Mesenchymal stem cell (in vitro differentiated cells and primary cell): ENCODE results near the gene ESR1.

Experiments used
- DNase-seq: peaks from one replicate; pipeline ENCODE4 v3.0.0-alpha.2; 2013
- H2AFZ ChIP-seq: one replicate; pipeline ENCODE4 v1.6.1; 2013; ENCODE audit warnings: low read depth, mild to moderate bottlenecking, control low read depth, inconsistent platforms, low read length, moderate library complexity
- H2AK5ac ChIP-seq: 2 replicates; pipeline ENCODE4 v1.6.1; 2013; ENCODE audit warnings: low read length, moderate library complexity, mild to moderate bottlenecking, inconsistent platforms; ENCODE audit not compliant: severe bottlenecking
- H2BK120ac ChIP-seq: one replicate; pipeline ENCODE4 v1.6.1; 2013; ENCODE audit warnings: low read depth, mild to moderate bottlenecking, inconsistent platforms, low read length, moderate library complexity
- H2BK12ac ChIP-seq, 2 experiments: one replicate each; pipeline ENCODE4 v1.6.1; 2013; ENCODE audit warnings: inconsistent platforms in 2 of 2, low read length in 2 of 2, mild to moderate bottlenecking in 2 of 2, moderate library complexity in 2 of 2, control low read depth in 1 of 2
- H2BK15ac ChIP-seq: one replicate; pipeline ENCODE4 v1.6.1; 2013; ENCODE audit warnings: mild to moderate bottlenecking, low read depth, inconsistent platforms; ENCODE audit not compliant: poor library complexity, severe bottlenecking
- H2BK5ac ChIP-seq: 2 replicates; pipeline ENCODE4 v1.6.1; 2013; ENCODE audit warnings: low read depth, mild to moderate bottlenecking, low read length, control low read depth, inconsistent platforms; ENCODE audit not compliant: poor library complexity, severe bottlenecking
- H3K14ac ChIP-seq, 2 experiments: one replicate each; pipeline ENCODE4 v1.6.1; 2013; ENCODE audit warnings: inconsistent platforms in 2 of 2, low read length in 2 of 2, control low read depth in 1 of 2, mild to moderate bottlenecking in 1 of 2, moderate library complexity in 1 of 2
- H3K18ac ChIP-seq, 2 experiments: one replicate each; pipeline ENCODE4 v1.6.1; 2013; ENCODE audit warnings: inconsistent platforms in 2 of 2, low read length in 2 of 2, control low read depth in 1 of 2, low read depth in 1 of 2, mild to moderate bottlenecking in 1 of 2
- H3K23ac ChIP-seq, 2 experiments: one replicate each; pipeline ENCODE4 v1.6.1; 2013; ENCODE audit warnings: inconsistent platforms in 2 of 2, low read length in 2 of 2, mild to moderate bottlenecking in 2 of 2, moderate library complexity in 2 of 2, control low read depth in 1 of 2
- H3K27ac ChIP-seq: 2 replicates; pipeline ENCODE4 v1.5.1; 2013; ENCODE audit warnings: mild to moderate bottlenecking, moderate library complexity, low read length, control low read depth, inconsistent platforms; ENCODE audit not compliant: poor library complexity, severe bottlenecking
- H3K27me3 ChIP-seq, 2 experiments: 2 replicates each; pipeline versions ENCODE4 v1.6.1 to v1.7.0; 2013; ENCODE audit warnings: low read length in 2 of 2, mild to moderate bottlenecking in 2 of 2, moderate library complexity in 2 of 2, control low read depth in 1 of 2, inconsistent platforms in 1 of 2; ENCODE audit not compliant: control insufficient read depth in 1 of 2, insufficient read depth in 1 of 2
- H3K36me3 ChIP-seq, 2 experiments: 2 replicates each; pipeline versions ENCODE4 v1.6.1 to v1.7.0; 2013; ENCODE audit warnings: low read length in 2 of 2, control low read depth in 1 of 2, inconsistent platforms in 1 of 2, low read depth in 1 of 2, mild to moderate bottlenecking in 1 of 2; ENCODE audit not compliant: insufficient read depth in 2 of 2, control insufficient read depth in 1 of 2
- H3K4ac ChIP-seq, 2 experiments: one replicate each; pipeline ENCODE4 v1.6.1; 2013; ENCODE audit warnings: inconsistent platforms in 2 of 2, low read length in 2 of 2, mild to moderate bottlenecking in 2 of 2, moderate library complexity in 2 of 2, control low read depth in 1 of 2, low read depth in 1 of 2
- H3K4me1 ChIP-seq: 2 replicates; pipeline ENCODE4 v1.6.1; 2013; ENCODE audit warnings: low read depth, low read length, control low read depth; ENCODE audit not compliant: control insufficient read depth, insufficient read depth
- H3K4me2 ChIP-seq: 2 replicates; pipeline ENCODE4 v1.6.1; 2013; ENCODE audit warnings: low read length, mild to moderate bottlenecking, inconsistent platforms; ENCODE audit not compliant: poor library complexity, severe bottlenecking
- H3K4me3 ChIP-seq, 2 experiments: 2 replicates each; pipeline versions ENCODE4 v1.5.1 to v1.7.0; 2013; ENCODE audit warnings: low read length in 2 of 2, mild to moderate bottlenecking in 2 of 2, control low read depth in 1 of 2, low read depth in 1 of 2; ENCODE audit not compliant: insufficient read depth in 1 of 2
- H3K79me1 ChIP-seq: replicated peaks from 2 replicates; pipeline ENCODE4 v1.6.1; 2013; ENCODE audit warnings: mild to moderate bottlenecking, control low read depth, low read length, inconsistent platforms; ENCODE audit not compliant: poor library complexity, severe bottlenecking
- H3K9ac ChIP-seq: 2 replicates; pipeline ENCODE4 v1.7.0; 2013; ENCODE audit warnings: mild to moderate bottlenecking, low read length, moderate library complexity
- H3K9me3 ChIP-seq: 2 replicates; pipeline ENCODE4 v1.7.0; 2013; ENCODE audit warnings: mild to moderate bottlenecking, low read length; ENCODE audit not compliant: control insufficient read depth
- H4K8ac ChIP-seq: one replicate; pipeline ENCODE4 v1.6.1; 2013; ENCODE audit warnings: inconsistent platforms, mild to moderate bottlenecking, low read length, moderate library complexity
- H4K91ac ChIP-seq: one replicate; pipeline ENCODE4 v1.6.1; 2013; ENCODE audit warnings: mild to moderate bottlenecking, low read length, inconsistent platforms
- WGBS: methylation state at CpG from one replicate; pipeline ENCODE4 v1.1.7; 2013; ENCODE audit warnings: mixed read lengths; 5-methylcytosine and 5-hydroxymethylcytosine counted together

The ESR1 gene

GRCh38 chr6:152004036-152004566, 196.6 kb downstream of the ESR1 start:
- H3K4me2 ChIP-seq, result no peak overlapping the region
- H3K27ac ChIP-seq, result no peak overlapping the region
- no peak overlapping the region for H3K4me3 ChIP-seq
- no peaks in the 10 kb centered on the region for H3K79me1 ChIP-seq
- H3K14ac ChIP-seq, result no peak overlapping the region
- no peak overlapping the region for H2BK120ac ChIP-seq
- no peak overlapping the region for H2AK5ac ChIP-seq
- H3K4me1 ChIP-seq, result no peaks in the 10 kb centered on the region
- H4K91ac ChIP-seq, result no peak overlapping the region
- H2AFZ ChIP-seq, result no peak overlapping the region
- no peak overlapping the region for H3K23ac ChIP-seq
- no peaks in the 10 kb centered on the region for H3K9me3 ChIP-seq
- H2BK5ac ChIP-seq, result no peak overlapping the region
- no peak overlapping the region for H2BK15ac ChIP-seq
- H2BK12ac ChIP-seq, result no peak overlapping the region
- no peak overlapping the region for H3K18ac ChIP-seq
- 60% methylated on average over 1 of the region's 1 CpG for WGBS
- H3K27me3 ChIP-seq, result no peaks in the 10 kb centered on the region
- no peak overlapping the region for H3K4ac ChIP-seq
- no peaks in the 10 kb centered on the region for H3K36me3 ChIP-seq
- DNase-seq, result no peak
- H4K8ac ChIP-seq, result no peak overlapping the region
- no peak overlapping the region for H3K9ac ChIP-seq

- Histone ChIP-seq H2BK5ac (no peak overlapping the region), H3K4ac (no peak overlapping the region), H4K91ac (no peak overlapping the region), H2BK15ac (no peak overlapping the region), H3K4me1 (no peaks in the 10 kb centered on the region), H3K9ac (no peak overlapping the region), H3K9me3 (no peaks in the 10 kb centered on the region), H3K79me1 (no peaks in the 10 kb centered on the region), H3K14ac (no peak overlapping the region), H3K23ac (no peak overlapping the region), H2AK5ac (no peak overlapping the region), H3K18ac (no peak overlapping the region), H4K8ac (no peak overlapping the region), H3K27me3 (no peaks in the 10 kb centered on the region), H2BK12ac (no peak overlapping the region), H2BK120ac (no peak overlapping the region), H3K27ac (no peak overlapping the region), H3K4me2 (no peak overlapping the region), H3K36me3 (no peaks in the 10 kb centered on the region), H3K4me3 (no peak overlapping the region), H2AFZ (no peak overlapping the region)
- 100% methylated on average over 2 of the region's 3 CpGs for WGBS
- DNase-seq, result no peak
These were observed 197.4 kb downstream of the ESR1 start for GRCh38 chr6:152004896-152005295.

- Histone ChIP-seq H2BK15ac (no peak overlapping the region), H4K91ac (no peak overlapping the region), H3K36me3 (no peaks in the 10 kb centered on the region), H3K14ac (no peak overlapping the region), H3K4ac (no peak overlapping the region), H3K4me1 (no peaks in the 10 kb centered on the region), H3K9ac (no peak overlapping the region), H3K4me3 (no peak overlapping the region), H2AFZ (no peak overlapping the region), H2BK120ac (no peak overlapping the region), H3K79me1 (no peaks in the 10 kb centered on the region), H2BK5ac (no peak overlapping the region), H3K27me3 (no peaks in the 10 kb centered on the region), H3K18ac (no peak overlapping the region), H2AK5ac (no peak overlapping the region), H2BK12ac (no peak overlapping the region), H4K8ac (no peak overlapping the region), H3K27ac (no peak overlapping the region), H3K4me2 (no peak overlapping the region), H3K9me3 (no peaks in the 10 kb centered on the region), H3K23ac (no peak overlapping the region)
- 75% methylated on average over 3 of the region's 4 CpGs for WGBS
- DNase-seq, result no peak
These were observed 201.3 kb downstream of the ESR1 start for GRCh38 chr6:152008779-152009178.

- H3K9me3 ChIP-seq, result no peaks in the 10 kb centered on the region
- H3K18ac ChIP-seq, result no peak overlapping the region
- H3K23ac ChIP-seq, result no peak overlapping the region
- no peak overlapping the region for H3K4ac ChIP-seq
- no peak overlapping the region for H3K27ac ChIP-seq
- H3K4me1 ChIP-seq, result no peaks in the 10 kb centered on the region
- H3K79me1 ChIP-seq, result no peaks in the 10 kb centered on the region
- no peak overlapping the region for H2BK15ac ChIP-seq
- H2BK5ac ChIP-seq, result no peak overlapping the region
- H2AK5ac ChIP-seq, result no peak overlapping the region
- H3K9ac ChIP-seq, result no peak overlapping the region
- H2BK12ac ChIP-seq, result no peak overlapping the region
- DNase-seq, result no peak
- H3K27me3 ChIP-seq, result no peaks in the 10 kb centered on the region
- 85% methylated on average over 1 of the region's 2 CpGs for WGBS
- H4K8ac ChIP-seq, result no peak overlapping the region
- H3K4me2 ChIP-seq, result no peak overlapping the region
- no peak overlapping the region for H3K4me3 ChIP-seq
- H4K91ac ChIP-seq, result no peak overlapping the region
- no peak overlapping the region for H3K14ac ChIP-seq
- H3K36me3 ChIP-seq, result no peaks in the 10 kb centered on the region
- H2AFZ ChIP-seq, result no peak overlapping the region
- H2BK120ac ChIP-seq, result no peak overlapping the region
These were observed 204.7 kb downstream of the ESR1 start for GRCh38 chr6:152012227-152012626.
